Small intestine (tissue), 16 donors: ENCODE data around the gene AGAP9. TPM values are rescaled to one million over a fixed set of nuclear protein-coding genes. Genes with fewer than 3 reads are reported as not detected.
A peak's percentile ranks its signal among the peaks of the same experiment; 100 is the strongest.
"Not testable (repeated sequence)": the region's sequence is repeated elsewhere in the genome, so short reads cannot be mapped to it uniquely, and the experiment has no call there.

Experiments
- DNase-seq, 2 donors: peaks; one replicate each; pipeline versions ENCODE4 v3.0.0 to v3.0.0-alpha.2; 2013
- FAIRE-seq: peaks from 2 replicates; lab custom pipeline; 2012; peaks lifted over from hg19 to GRCh38; lab: Jason Lieb, UNC
- H3K27ac ChIP-seq, 3 donors: one replicate each; pipeline ENCODE4 v1.5.1; 2013; ENCODE audit warnings: low read length in 2 of 3, mild to moderate bottlenecking in 2 of 3, control low read depth in 1 of 3, inconsistent platforms in 1 of 3, low read depth in 1 of 3, moderate library complexity in 1 of 3
- H3K27me3 ChIP-seq, 3 donors: one replicate each; pipeline ENCODE4 v1.6.1; 2013; ENCODE audit warnings: low read length in 3 of 3, inconsistent platforms in 1 of 3; ENCODE audit not compliant: control insufficient read depth in 3 of 3, insufficient read depth in 3 of 3
- H3K36me3 ChIP-seq, 3 donors: one replicate each; pipeline ENCODE4 v1.6.1; 2013; ENCODE audit warnings: low read length in 3 of 3, inconsistent platforms in 1 of 3, low read depth in 1 of 3, mild to moderate bottlenecking in 1 of 3, moderate library complexity in 1 of 3; ENCODE audit not compliant: control insufficient read depth in 3 of 3, insufficient read depth in 2 of 3
- H3K4me1 ChIP-seq, 3 donors: one replicate each; pipeline ENCODE4 v1.6.1; 2013; ENCODE audit warnings: low read length in 2 of 3, inconsistent platforms in 1 of 3, low read depth in 1 of 3, mild to moderate bottlenecking in 1 of 3, moderate library complexity in 1 of 3; ENCODE audit not compliant: control insufficient read depth in 3 of 3, insufficient read depth in 2 of 3
- H3K4me3 ChIP-seq, 3 donors: one replicate each; pipeline ENCODE4 v1.5.1; 2013; ENCODE audit warnings: low read length in 3 of 3, control low read depth in 1 of 3, inconsistent platforms in 1 of 3, low read depth in 1 of 3, mild to moderate bottlenecking in 1 of 3, moderate library complexity in 1 of 3
- H3K9me3 ChIP-seq, 2 donors: one replicate each; pipeline ENCODE4 v1.6.1; 2013; ENCODE audit warnings: low read depth in 1 of 2, low read length in 1 of 2; ENCODE audit not compliant: control insufficient read depth in 2 of 2, insufficient read depth in 1 of 2
- WGBS, 3 donors: extraction: QIAGEN DNeasy Blood & Tissue Kit; methylation state at CpG; one replicate each; pipeline ENCODE4 v1.1.7; 2013; 5-methylcytosine and 5-hydroxymethylcytosine counted together
- long read RNA-seq, 10 donors: transcript quantifications; one replicate each; lab custom pipeline, GENCODE V29; 2026
- polyA plus RNA-seq, 4 donors: library from polyadenylated mRNA; stranded (reverse) in 3 of 4; unstranded in 1 of 4; fragments of 200-250 nt in 3 of 4; fragments of 120-200 nt in 1 of 4; gene quantifications; one replicate each; pipeline versions ENCODE4 v1.2.1 to v1.2.3, GENCODE V29; 2013
- donor health status: healthy with polysubstance abuse.
- donor health status: control.
- donor health status: control.
- donor health status: Bipolar disorder and iron deficiency.
- donor health status: healthy.

Gene AGAP9
- 10 to 100 TPM; 12.3 to 81.2 (median 29.9) TPM for polyA plus RNA-seq
- long read RNA-seq, donor 1, partial matches to known transcripts: 5 of 7 reads
- long read RNA-seq, donor 1, other reads (novel, unspliced or antisense): 0 of 7 reads
- long read RNA-seq, donor 2: 0 reads
- long read RNA-seq, donor 3: 0 reads
- long read RNA-seq, donor 4: 0 reads
- long read RNA-seq, donor 5, partial matches to known transcripts: 0 of 1 reads
- long read RNA-seq, donor 5, other reads (novel, unspliced or antisense): 0 of 1 reads
- long read RNA-seq, donor 6: 0 reads
- long read RNA-seq, donor 7: 0 reads
- long read RNA-seq, donor 8: 0 reads
- long read RNA-seq, donor 9: 0 reads
- long read RNA-seq, donor 10, partial matches to known transcripts: 0 of 1 reads
- long read RNA-seq, donor 10, other reads (novel, unspliced or antisense): 0 of 1 reads

DNA sequence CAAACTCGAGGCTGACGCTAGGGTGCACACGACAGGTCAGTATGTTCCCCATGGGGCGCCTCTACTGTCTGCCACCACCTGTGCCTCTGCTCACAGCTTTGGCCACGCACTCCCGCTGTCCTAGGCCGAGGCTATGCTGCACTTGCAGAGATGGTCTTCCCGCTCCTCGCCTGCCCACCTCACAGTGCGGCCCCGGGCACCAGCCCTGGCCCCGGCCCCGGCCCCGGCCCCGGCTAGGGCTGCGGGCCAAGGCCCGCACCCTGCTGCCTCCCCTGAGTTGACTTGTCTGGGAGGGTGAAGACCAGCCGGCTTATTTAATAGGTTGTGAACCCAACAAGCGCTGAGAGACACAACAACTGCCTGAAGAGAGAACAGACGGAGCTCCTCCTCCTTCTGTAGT is at the start of gene AGAP9:
Gene AGAP9, minus strand, starts transcription at position 164 of the 400 bp plus-strand sequence. Its CDS starts 112 bp downstream, at position 52.
- DNase-seq, H3K9me3 ChIP-seq, H3K4me1 ChIP-seq, H3K27me3 ChIP-seq, FAIRE-seq, H3K4me3 ChIP-seq, H3K36me3 ChIP-seq, H3K27ac ChIP-seq: not testable (repeated sequence)
- no CpG with 5 or more reads among the region's 20 CpGs for WGBS, 3 donors

GRCh38 chr10:47571138-47571912 is 47.9 kb upstream of the AGAP9 start:
- H3K4me3 ChIP-seq, H3K36me3 ChIP-seq, H3K27ac ChIP-seq, FAIRE-seq, H3K9me3 ChIP-seq, H3K27me3 ChIP-seq, H3K4me1 ChIP-seq: not testable (repeated sequence)
- 51 to 68% (median 56%) methylated on average over 4 to 5 of the region's 9 CpGs for WGBS, 3 donors
- DNase-seq: peak in 1 of 2 donors; percentile 1

DNA sequence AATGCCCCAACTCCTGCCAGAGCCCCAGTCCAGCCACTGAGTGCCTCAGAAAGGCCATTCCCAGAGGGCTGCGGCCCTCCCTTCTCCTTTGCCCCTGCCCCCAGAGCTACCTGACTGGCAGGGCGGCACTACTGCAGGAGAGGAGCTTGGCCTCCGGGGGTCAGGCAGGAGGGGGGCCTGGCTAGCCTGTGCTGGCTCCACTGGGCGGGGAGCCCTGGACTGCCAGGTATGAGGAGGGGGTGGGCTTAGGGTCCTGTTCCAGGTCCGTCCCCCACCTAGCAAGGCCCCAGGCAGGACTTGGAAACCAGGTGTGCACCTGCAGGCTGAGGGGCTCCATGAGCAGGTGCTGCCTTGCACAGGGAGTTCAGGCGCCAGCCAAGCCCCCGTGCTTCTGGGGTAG is 43.3 kb upstream of the AGAP9 start:
- not testable (repeated sequence) for H3K27ac ChIP-seq, H3K4me1 ChIP-seq, H3K36me3 ChIP-seq, FAIRE-seq, H3K4me3 ChIP-seq, H3K27me3 ChIP-seq, DNase-seq, H3K9me3 ChIP-seq
- WGBS, 3 donors: 90 to 100% methylated on average over 1 to 2 of the region's 7 CpGs; no CpG with 5 or more reads in 1 of the 3 donors

GRCh38 chr10:47566108-47566699 is 42.8 kb upstream of the AGAP9 start:
- DNase-seq: peak in 1 of 2 donors; percentile 2
- FAIRE-seq: not testable (repeated sequence)

DNA sequence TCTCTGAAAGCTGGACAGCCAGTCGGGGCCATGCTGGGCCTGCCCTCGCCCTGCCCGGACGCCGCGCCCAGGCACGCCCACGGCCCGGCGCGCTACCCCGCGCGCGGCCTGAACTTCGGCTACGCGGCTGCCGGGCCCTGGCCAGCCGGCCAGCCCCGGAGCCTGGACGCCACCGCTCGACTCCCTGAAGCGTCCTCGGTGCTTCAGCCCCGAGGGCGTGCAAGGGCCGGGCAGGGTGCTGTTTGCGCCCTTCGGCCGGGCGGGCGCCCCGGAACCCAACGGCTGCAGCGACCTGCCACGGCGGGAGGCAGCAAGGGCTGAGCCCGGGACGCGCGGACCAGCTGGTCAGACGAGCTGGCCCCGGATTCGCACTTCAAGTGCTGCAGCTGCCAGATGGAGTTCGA is 42.1 kb upstream of the AGAP9 start:
- H3K27ac ChIP-seq, H3K9me3 ChIP-seq, H3K4me3 ChIP-seq, FAIRE-seq, H3K27me3 ChIP-seq, DNase-seq, H3K4me1 ChIP-seq, H3K36me3 ChIP-seq: not testable (repeated sequence)
- WGBS, 3 donors: 79 to 100% (median 94%) methylated on average over 8 to 47 of the region's 47 CpGs

More at GRCh38 chr10:47566108-47566699, 42.8 kb upstream of the AGAP9 start:
- H3K4me1 ChIP-seq, H3K9me3 ChIP-seq, H3K4me3 ChIP-seq, H3K36me3 ChIP-seq, H3K27me3 ChIP-seq, H3K27ac ChIP-seq: not testable (repeated sequence)
- WGBS, 3 donors: 61 to 82% (median 77%) methylated on average over 13 of the region's 18 CpGs

- not testable (repeated sequence) for H3K27ac ChIP-seq, H3K4me3 ChIP-seq, H3K4me1 ChIP-seq, H3K9me3 ChIP-seq, H3K27me3 ChIP-seq, H3K36me3 ChIP-seq, FAIRE-seq, DNase-seq
- 93 to 98% (median 97%) methylated on average over 10 to 19 of the region's 27 CpGs for WGBS, 3 donors
Measured at GRCh38 chr10:47564953-47565352, 41.5 kb upstream of the AGAP9 start.

- WGBS, 3 donors: 94 to 97% (median 94%) methylated on average over 5 to 9 of the region's 16 CpGs
Measured at GRCh38 chr10:47564318-47564717, 40.9 kb upstream of the AGAP9 start.

GRCh38 chr10:47560452-47560851 is 37.0 kb upstream of the AGAP9 start:
- not testable (repeated sequence) for DNase-seq, H3K4me3 ChIP-seq, H3K27ac ChIP-seq, FAIRE-seq, H3K9me3 ChIP-seq, H3K36me3 ChIP-seq, H3K4me1 ChIP-seq, H3K27me3 ChIP-seq
- WGBS, 3 donors: 61 to 70% (median 65%) methylated on average over 7 of the region's 7 CpGs

More at GRCh38 chr10:47564318-47564717, 40.9 kb upstream of the AGAP9 start:
- not testable (repeated sequence) for DNase-seq, H3K4me1 ChIP-seq, H3K4me3 ChIP-seq, H3K36me3 ChIP-seq, H3K27ac ChIP-seq, H3K9me3 ChIP-seq, H3K27me3 ChIP-seq, FAIRE-seq
